Measurements from ENCODE around the gene SCN2B. TPM values are rescaled to one million over a fixed set of nuclear protein-coding genes. Genes with fewer than 3 reads are reported as not detected.

SCN2B gene, protein sequence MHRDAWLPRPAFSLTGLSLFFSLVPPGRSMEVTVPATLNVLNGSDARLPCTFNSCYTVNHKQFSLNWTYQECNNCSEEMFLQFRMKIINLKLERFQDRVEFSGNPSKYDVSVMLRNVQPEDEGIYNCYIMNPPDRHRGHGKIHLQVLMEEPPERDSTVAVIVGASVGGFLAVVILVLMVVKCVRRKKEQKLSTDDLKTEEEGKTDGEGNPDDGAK
- 10 to 100 TPM in 8 of 10 donors, 1 to 10 TPM in 2; 5.3 to 26.7 (median 20.9) TPM for total RNA-seq
- 1 to 10 TPM; 2.9 to 6.6 TPM for polyA plus RNA-seq
- long read RNA-seq, donor 1, full-length matches to known transcripts: 9 of 25 reads
- long read RNA-seq, donor 1, partial matches to known transcripts: 7 of 25 reads
- long read RNA-seq, donor 1, other reads (novel, unspliced or antisense): 9 of 25 reads
- long read RNA-seq, donor 2, full-length matches to known transcripts: 20 of 51 reads
- long read RNA-seq, donor 2, partial matches to known transcripts: 3 of 51 reads
- long read RNA-seq, donor 2, other reads (novel, unspliced or antisense): 28 of 51 reads
- long read RNA-seq, donor 3, full-length matches to known transcripts: 32 of 52 reads
- long read RNA-seq, donor 3, partial matches to known transcripts: 8 of 52 reads
- long read RNA-seq, donor 3, other reads (novel, unspliced or antisense): 12 of 52 reads

DNA sequence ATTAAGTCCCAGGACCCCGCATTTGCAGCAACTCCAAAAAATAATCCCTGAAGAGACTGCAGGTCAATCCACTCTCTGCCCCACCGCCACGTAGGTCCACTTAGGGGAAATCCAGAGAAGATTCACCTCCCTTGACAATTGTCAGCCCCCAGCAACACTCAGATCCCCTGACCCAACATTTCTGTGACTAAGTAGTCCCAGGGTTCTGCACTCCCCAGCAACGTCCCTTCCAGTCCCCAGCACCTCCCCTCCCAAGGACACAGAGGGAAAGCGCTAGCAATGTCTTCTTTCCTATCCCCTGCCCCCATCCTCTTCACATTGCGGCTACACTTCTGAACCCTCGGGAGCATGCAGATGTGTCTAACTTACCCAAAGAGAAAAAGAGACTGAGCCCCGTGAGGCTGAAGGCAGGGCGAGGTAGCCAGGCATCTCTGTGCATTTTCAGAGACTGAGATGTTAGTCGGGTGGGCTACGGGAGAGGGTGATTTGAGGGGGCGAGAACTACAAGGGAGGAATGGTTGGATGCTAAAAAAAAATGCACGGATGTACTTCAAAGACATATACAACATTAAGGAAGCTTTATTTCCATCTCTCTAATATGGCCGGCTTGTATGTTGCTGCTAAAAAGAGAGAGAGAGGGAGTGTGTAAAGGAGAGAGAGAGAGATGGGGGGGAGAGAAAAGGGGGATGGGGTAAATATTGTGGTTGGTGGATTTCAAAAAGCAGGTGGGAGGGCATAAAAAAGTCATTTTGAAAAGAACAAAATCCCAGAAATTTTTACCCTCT, at the start of gene SCN2B:
Gene SCN2B, minus strand, starts transcription at position 647 of the 785 bp plus-strand sequence. Its CDS starts 208 bp downstream, at position 439.
- peak within 1 kb of the TSS in 9 of 10 donors; percentile 40 to 66 (median 54) for H3K4me3 ChIP-seq
- DNase-seq (no peak), ATAC-seq (peak in 7 of 8 donors; percentile 28 to 74 (median 52))
- no peaks in the 10 kb centered on the region for H3K9me3 ChIP-seq
- peaks cover 7 to 43% (median 24%) of the 10 kb centered on the region in 9 donors for H3K4me1 ChIP-seq
- H3K36me3 ChIP-seq: no peaks in the 10 kb centered on the region
- intact Hi-C loops (cut with DNase I): loop anchor here in 1 of 10 donors (2.0 kb wide), 1 partner anchor 19 kb away; no protein-coding TSS in a partner anchor
- TF ChIP-seq, protein P1, sequence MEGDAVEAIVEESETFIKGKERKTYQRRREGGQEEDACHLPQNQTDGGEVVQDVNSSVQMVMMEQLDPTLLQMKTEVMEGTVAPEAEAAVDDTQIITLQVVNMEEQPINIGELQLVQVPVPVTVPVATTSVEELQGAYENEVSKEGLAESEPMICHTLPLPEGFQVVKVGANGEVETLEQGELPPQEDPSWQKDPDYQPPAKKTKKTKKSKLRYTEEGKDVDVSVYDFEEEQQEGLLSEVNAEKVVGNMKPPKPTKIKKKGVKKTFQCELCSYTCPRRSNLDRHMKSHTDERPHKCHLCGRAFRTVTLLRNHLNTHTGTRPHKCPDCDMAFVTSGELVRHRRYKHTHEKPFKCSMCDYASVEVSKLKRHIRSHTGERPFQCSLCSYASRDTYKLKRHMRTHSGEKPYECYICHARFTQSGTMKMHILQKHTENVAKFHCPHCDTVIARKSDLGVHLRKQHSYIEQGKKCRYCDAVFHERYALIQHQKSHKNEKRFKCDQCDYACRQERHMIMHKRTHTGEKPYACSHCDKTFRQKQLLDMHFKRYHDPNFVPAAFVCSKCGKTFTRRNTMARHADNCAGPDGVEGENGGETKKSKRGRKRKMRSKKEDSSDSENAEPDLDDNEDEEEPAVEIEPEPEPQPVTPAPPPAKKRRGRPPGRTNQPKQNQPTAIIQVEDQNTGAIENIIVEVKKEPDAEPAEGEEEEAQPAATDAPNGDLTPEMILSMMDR (IDR thresholded peaks at IDR 0.05): no peak
- H3K27me3 ChIP-seq: peaks cover 0 to 8% (median 2%) of the 10 kb centered on the region in 7 donors
- H3K27ac ChIP-seq: peak within 1 kb of the TSS; percentile 73 to 95 (median 86)
- 8 to 18% methylated on average over 14 of the region's 14 CpGs for WGBS, 2 donors

- DNase-seq (no peak), ATAC-seq (peak in 3 of 8 donors; percentile 38 to 55 (median 42))
- Histone ChIP-seq H3K9me3 (no peaks in the 10 kb centered on the region), H3K27ac (peak within 1 kb of the TSS in 2 of 10 donors; percentile 29 to 85), H3K36me3 (peaks cover 0 to 3% (median 0%) of the 10 kb centered on the region in 9 donors), H3K4me1 (peaks cover 0 to 75% (median 0%) of the 10 kb centered on the region in 9 donors), H3K27me3 (peaks cover 0 to 6% (median 4%) of the 10 kb centered on the region in 7 donors), H3K4me3 (peak within 1 kb of the TSS in 4 of 10 donors; percentile 20 to 55 (median 30))
- WGBS, 2 donors: 77 to 80% methylated on average over 6 of the region's 6 CpGs
- TF ChIP-seq, protein P1 (IDR thresholded peaks at IDR 0.05): no peak
- intact Hi-C loops (cut with DNase I): no loop called here
Observed at GRCh38 chr11:118224511-118225188, 48.2 kb upstream of the SCN2B start, which contains the start of gene JAML. Gene JAML, minus strand, starts transcription at chr11:118225011. Its CDS starts 10,145 bp downstream, at chr11:118214866.

GRCh38 chr11:118223992-118224391, 47.6 kb upstream of the SCN2B start:
- peak overlapping the region in 4 of 10 donors; percentile 20 to 55 (median 30) for H3K4me3 ChIP-seq
- peak overlapping the region in 2 of 10 donors; percentile 29 to 85 for H3K27ac ChIP-seq
- H3K36me3 ChIP-seq: peaks cover 0 to 3% (median 0%) of the 10 kb centered on the region in 9 donors
- DNase-seq: no peak
- intact Hi-C loops (cut with DNase I): no loop called here
- no peak for ATAC-seq
- 83 to 90% methylated on average over 6 of the region's 6 CpGs for WGBS, 2 donors
- peaks cover 0 to 6% (median 4%) of the 10 kb centered on the region in 7 donors for H3K27me3 ChIP-seq
- H3K9me3 ChIP-seq: no peaks in the 10 kb centered on the region
- TF ChIP-seq, protein P1 (IDR thresholded peaks at IDR 0.05): no peak
- H3K4me1 ChIP-seq: peaks cover 0 to 75% (median 0%) of the 10 kb centered on the region in 9 donors
